SK-N-SH (cell line): ENCODE data around the gene CABLES2. TPM values are rescaled to one million over a fixed set of nuclear protein-coding genes. Genes with fewer than 3 reads are reported as not detected.

Experiments
- CTCF ChIA-PET: fragments of 300-600, 350-600 bp; formaldehyde crosslinking; extraction: SDS; loops from one replicate; lab custom pipeline; 2021; lab: Yijun Ruan, JAX
- POLR2A ChIA-PET: fragments of 350-600 bp; sonication (Branson Sonifier 250); formaldehyde crosslinking; extraction: SDS; loops from one replicate; lab custom pipeline; 2020; ENCODE audit warnings: antibody characterized with exemption, inconsistent platforms; lab: Yijun Ruan, JAX
- DNase-seq: peaks from one replicate; pipeline ENCODE4 v3.0.0; 2012
- H2AFZ ChIP-seq: fragments of 200-600 bp; sonication (generic); 2 replicates; pipeline ENCODE4 v1.8.1; 2016; ENCODE audit warnings: antibody characterized with exemption, mild to moderate bottlenecking, low read depth
- H3F3A ChIP-seq: fragments of 200-600 bp; sonication (generic); replicated peaks from 2 replicates; pipeline ENCODE3; 2016; ENCODE audit warnings: antibody characterized with exemption, mild to moderate bottlenecking; ENCODE audit not compliant: insufficient read depth
- H3K27ac ChIP-seq, 2 experiments: fragments of 200-500 bp in 1 of 2; fragments of 200-600 bp in 1 of 2; sonication (Bioruptor generic) in 1 of 2; sonication (generic), shearing (Covaris generic) in 1 of 2; 2 replicates each; pipeline versions ENCODE4 v1.5.1 to v1.6.1; 2014 to 2016; ENCODE audit warnings: low read depth in 2 of 2, inconsistent platforms in 1 of 2, low read length in 1 of 2, mild to moderate bottlenecking in 1 of 2, mixed read lengths in 1 of 2
- H3K27me3 ChIP-seq: fragments of 200-600 bp; sonication (generic), shearing (Covaris generic); 2 replicates; pipeline ENCODE4 v1.6.1; 2016; ENCODE audit warnings: mixed run types; ENCODE audit not compliant: insufficient read depth
- H3K36me3 ChIP-seq, 2 experiments: fragments of 200-500 bp in 1 of 2; fragments of 200-600 bp in 1 of 2; sonication (Bioruptor generic) in 1 of 2; sonication (generic) in 1 of 2; replicated peaks in 1 of 2; 2 replicates each; pipeline versions ENCODE3 to v1.5.1; 2014 to 2016; ENCODE audit warnings: low read length in 1 of 2, mild to moderate bottlenecking in 1 of 2; ENCODE audit not compliant: insufficient read depth in 2 of 2, control insufficient read depth in 1 of 2
- H3K4me1 ChIP-seq, 2 experiments: fragments of 200-500 bp in 1 of 2; fragments of 200-600 bp in 1 of 2; sonication (Bioruptor generic) in 1 of 2; sonication (generic), shearing (Covaris generic) in 1 of 2; 2 replicates each; pipeline versions ENCODE4 v1.5.1 to v1.6.1; 2014 to 2016; ENCODE audit warnings: low read depth in 1 of 2, low read length in 1 of 2, mixed run types in 1 of 2; ENCODE audit not compliant: insufficient read depth in 2 of 2, control insufficient read depth in 1 of 2
- H3K4me2 ChIP-seq: fragments of 200-600 bp; sonication (generic), shearing (Covaris generic); 2 replicates; pipeline ENCODE4 v1.6.1; 2017; ENCODE audit warnings: mixed run types
- H3K4me3 ChIP-seq, 2 experiments: fragments of 200-500 bp in 1 of 2; fragments of 200-600 bp in 1 of 2; sonication (Bioruptor generic) in 1 of 2; sonication (generic), shearing (Covaris generic) in 1 of 2; 2 replicates each; pipeline versions ENCODE4 v1.5.1 to v1.8.1; 2014 to 2016; ENCODE audit warnings: low read depth in 2 of 2, inconsistent platforms in 1 of 2, low read length in 1 of 2, mild to moderate bottlenecking in 1 of 2, mixed read lengths in 1 of 2, moderate library complexity in 1 of 2
- H3K79me2 ChIP-seq: fragments of 200-600 bp; sonication (generic); 2 replicates; pipeline ENCODE4 v1.8.1; 2017; ENCODE audit warnings: mild to moderate bottlenecking; ENCODE audit not compliant: insufficient read depth
- H3K9ac ChIP-seq: fragments of 200-600 bp; sonication (generic); 2 replicates; pipeline ENCODE4 v1.6.1; 2017; ENCODE audit warnings: mixed run types
- H3K9me2 ChIP-seq: fragments of 200-600 bp; sonication (generic); 2 replicates; pipeline ENCODE4 v1.6.1; 2017; ENCODE audit warnings: mixed run types
- H3K9me3 ChIP-seq: fragments of 200-600 bp; sonication (generic); 2 replicates; pipeline ENCODE4 v1.6.1; 2017; ENCODE audit warnings: mixed run types, mild to moderate bottlenecking, moderate library complexity
- H4K20me1 ChIP-seq: fragments of 200-600 bp; sonication (generic); 2 replicates; pipeline ENCODE4 v1.6.1; 2017; ENCODE audit warnings: mild to moderate bottlenecking, mixed run types; ENCODE audit not compliant: insufficient read depth
- EP300 ChIP-seq, 2 experiments: IDR thresholded peaks; 2 replicates each; pipeline versions ENCODE4 v1.4.0 to v1.6.1; 2012; ENCODE audit warnings: borderline replicate concordance in 1 of 2, low read depth in 1 of 2, low read length in 1 of 2
- JUND ChIP-seq: IDR thresholded peaks from 2 replicates; pipeline ENCODE4 v1.4.0; 2012
- MXI1 ChIP-seq: IDR thresholded peaks from 2 replicates; pipeline ENCODE4 v1.6.1; 2012; ENCODE audit warnings: mild to moderate bottlenecking, low read depth, low read length, improper control_type of control experiment
- RCOR1 ChIP-seq: fragments of 150-350 bp; IDR thresholded peaks from 2 replicates; pipeline ENCODE4 v1.6.1; 2017; ENCODE audit warnings: antibody characterized with exemption, low read length
- TAF1 ChIP-seq: IDR thresholded peaks from 2 replicates; pipeline ENCODE4 v1.6.1; 2012; ENCODE audit warnings: low read depth, mild to moderate bottlenecking, low read length, moderate library complexity, borderline replicate concordance
- TEAD4 ChIP-seq: IDR thresholded peaks from 2 replicates; pipeline ENCODE4 v1.4.0; 2012; ENCODE audit warnings: mild to moderate bottlenecking, borderline replicate concordance; ENCODE audit not compliant: insufficient read depth
- WGBS: methylation state at CpG from one replicate; pipeline ENCODE4 v1.1.6; 2017; ENCODE audit warnings: low lambda C conversion rate; 5-methylcytosine and 5-hydroxymethylcytosine counted together
- polyA plus RNA-seq, 3 experiments: library from polyadenylated mRNA; depleted of rRNA; stranded (reverse); fragments of >200 nt; gene quantifications; 2 replicates each; pipeline ENCODE4 v1.2.3, GENCODE V29; 2012
- TF ChIP-seq, protein P1 (sequence below): IDR thresholded peaks from 2 replicates; pipeline ENCODE4 v1.6.1; 2012; ENCODE audit warnings: mild to moderate bottlenecking, low read depth, low read length, moderate library complexity
- TF ChIP-seq, protein P2 (sequence below): IDR thresholded peaks from 2 replicates; pipeline ENCODE4; 2012
- TF ChIP-seq, protein P3 (sequence below): fragments of 150-350 bp; IDR thresholded peaks from 2 replicates; pipeline ENCODE4 v1.6.1; 2016; ENCODE audit warnings: mild to moderate bottlenecking, low read depth, low read length
- TF ChIP-seq, protein P4 (sequence below): fragments of 200-600 bp; sonication (generic); IDR thresholded peaks from 2 replicates; pipeline ENCODE4 v1.6.1; 2017; ENCODE audit warnings: antibody characterized with exemption, mild to moderate bottlenecking, moderate library complexity

Gene CABLES2
- polyA plus RNA-seq, 1 of the 3 experiments (the other 2 are of a cell fraction), result 4.8 TPM

DNA sequence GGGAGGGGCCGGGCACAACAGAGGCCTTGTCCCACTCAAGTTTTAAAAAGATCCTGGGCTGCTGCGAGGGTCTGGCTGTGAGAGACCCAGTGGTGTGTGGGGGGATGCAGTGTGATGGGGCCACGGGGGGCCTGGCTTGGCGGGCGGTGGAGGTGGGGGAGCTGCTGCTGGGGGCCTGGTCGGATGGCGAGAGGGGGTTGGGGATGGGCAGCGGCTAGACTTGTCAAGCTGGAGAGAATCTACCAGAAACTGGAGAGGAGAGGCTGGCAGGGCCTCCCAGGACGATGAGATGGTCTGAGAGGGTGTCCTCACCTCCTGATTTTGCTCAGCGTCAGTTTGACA, 15.0 kb downstream of the CABLES2 start:
- Histone ChIP-seq H3K79me2 (peaks cover 25% of the 10 kb centered on the region), H3K9me2 (no peaks in the 10 kb centered on the region), H4K20me1 (peaks cover 22% of the 10 kb centered on the region), H3K4me3 (no peak overlapping the region), H3K9me3 (no peaks in the 10 kb centered on the region), H3K27ac (no peak overlapping the region), H3K27me3 (no peaks in the 10 kb centered on the region), H3F3A (peaks cover 17% of the 10 kb centered on the region), H2AFZ (no peak overlapping the region), H3K4me2 (no peak overlapping the region), H3K36me3 (peaks cover 15 to 38% of the 10 kb centered on the region in 2 experiments), H3K4me1 (peaks cover 0 to 19% of the 10 kb centered on the region in 2 experiments; a peak in 2 of 4 replicates), H3K9ac (no peak overlapping the region)
- no peak for DNase-seq
- ChIA-PET CTCF (interaction anchor here (1.2 to 1.9 kb wide), 3 partner anchors 9 to 89 kb away, joined by 3 to 7 read pairs (median 6); partner anchors contain the start of gene ADRM1), POLR2A (interaction anchor here (2.0 kb wide), 1 partner anchor 18 kb away, joined by 5 read pairs; no protein-coding TSS in a partner anchor)
- WGBS, result 95% methylated on average over 9 of the region's 10 CpGs
- TF ChIP-seq, protein P1, sequence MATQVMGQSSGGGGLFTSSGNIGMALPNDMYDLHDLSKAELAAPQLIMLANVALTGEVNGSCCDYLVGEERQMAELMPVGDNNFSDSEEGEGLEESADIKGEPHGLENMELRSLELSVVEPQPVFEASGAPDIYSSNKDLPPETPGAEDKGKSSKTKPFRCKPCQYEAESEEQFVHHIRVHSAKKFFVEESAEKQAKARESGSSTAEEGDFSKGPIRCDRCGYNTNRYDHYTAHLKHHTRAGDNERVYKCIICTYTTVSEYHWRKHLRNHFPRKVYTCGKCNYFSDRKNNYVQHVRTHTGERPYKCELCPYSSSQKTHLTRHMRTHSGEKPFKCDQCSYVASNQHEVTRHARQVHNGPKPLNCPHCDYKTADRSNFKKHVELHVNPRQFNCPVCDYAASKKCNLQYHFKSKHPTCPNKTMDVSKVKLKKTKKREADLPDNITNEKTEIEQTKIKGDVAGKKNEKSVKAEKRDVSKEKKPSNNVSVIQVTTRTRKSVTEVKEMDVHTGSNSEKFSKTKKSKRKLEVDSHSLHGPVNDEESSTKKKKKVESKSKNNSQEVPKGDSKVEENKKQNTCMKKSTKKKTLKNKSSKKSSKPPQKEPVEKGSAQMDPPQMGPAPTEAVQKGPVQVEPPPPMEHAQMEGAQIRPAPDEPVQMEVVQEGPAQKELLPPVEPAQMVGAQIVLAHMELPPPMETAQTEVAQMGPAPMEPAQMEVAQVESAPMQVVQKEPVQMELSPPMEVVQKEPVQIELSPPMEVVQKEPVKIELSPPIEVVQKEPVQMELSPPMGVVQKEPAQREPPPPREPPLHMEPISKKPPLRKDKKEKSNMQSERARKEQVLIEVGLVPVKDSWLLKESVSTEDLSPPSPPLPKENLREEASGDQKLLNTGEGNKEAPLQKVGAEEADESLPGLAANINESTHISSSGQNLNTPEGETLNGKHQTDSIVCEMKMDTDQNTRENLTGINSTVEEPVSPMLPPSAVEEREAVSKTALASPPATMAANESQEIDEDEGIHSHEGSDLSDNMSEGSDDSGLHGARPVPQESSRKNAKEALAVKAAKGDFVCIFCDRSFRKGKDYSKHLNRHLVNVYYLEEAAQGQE, result no peak
- TF ChIP-seq EP300 (IDR thresholded peaks at IDR 0.05; ENCODE audit: borderline replicate concordance in 1 of 2, low read depth in 1 of 2, low read length in 1 of 2), result no peak
- no peak for TF ChIP-seq RCOR1
- no peak for TF ChIP-seq TEAD4
- TF ChIP-seq MXI1, result no peak
- no peak for TF ChIP-seq TAF1
- TF ChIP-seq, protein P2, sequence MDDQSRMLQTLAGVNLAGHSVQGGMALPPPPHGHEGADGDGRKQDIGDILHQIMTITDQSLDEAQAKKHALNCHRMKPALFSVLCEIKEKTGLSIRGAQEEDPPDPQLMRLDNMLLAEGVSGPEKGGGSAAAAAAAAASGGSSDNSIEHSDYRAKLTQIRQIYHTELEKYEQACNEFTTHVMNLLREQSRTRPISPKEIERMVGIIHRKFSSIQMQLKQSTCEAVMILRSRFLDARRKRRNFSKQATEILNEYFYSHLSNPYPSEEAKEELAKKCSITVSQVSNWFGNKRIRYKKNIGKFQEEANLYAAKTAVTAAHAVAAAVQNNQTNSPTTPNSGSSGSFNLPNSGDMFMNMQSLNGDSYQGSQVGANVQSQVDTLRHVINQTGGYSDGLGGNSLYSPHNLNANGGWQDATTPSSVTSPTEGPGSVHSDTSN, result no peak
- TF ChIP-seq JUND, result no peak
- TF ChIP-seq, protein P3, sequence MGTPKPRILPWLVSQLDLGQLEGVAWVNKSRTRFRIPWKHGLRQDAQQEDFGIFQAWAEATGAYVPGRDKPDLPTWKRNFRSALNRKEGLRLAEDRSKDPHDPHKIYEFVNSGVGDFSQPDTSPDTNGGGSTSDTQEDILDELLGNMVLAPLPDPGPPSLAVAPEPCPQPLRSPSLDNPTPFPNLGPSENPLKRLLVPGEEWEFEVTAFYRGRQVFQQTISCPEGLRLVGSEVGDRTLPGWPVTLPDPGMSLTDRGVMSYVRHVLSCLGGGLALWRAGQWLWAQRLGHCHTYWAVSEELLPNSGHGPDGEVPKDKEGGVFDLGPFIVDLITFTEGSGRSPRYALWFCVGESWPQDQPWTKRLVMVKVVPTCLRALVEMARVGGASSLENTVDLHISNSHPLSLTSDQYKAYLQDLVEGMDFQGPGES, result no peak
- TF ChIP-seq, protein P4, sequence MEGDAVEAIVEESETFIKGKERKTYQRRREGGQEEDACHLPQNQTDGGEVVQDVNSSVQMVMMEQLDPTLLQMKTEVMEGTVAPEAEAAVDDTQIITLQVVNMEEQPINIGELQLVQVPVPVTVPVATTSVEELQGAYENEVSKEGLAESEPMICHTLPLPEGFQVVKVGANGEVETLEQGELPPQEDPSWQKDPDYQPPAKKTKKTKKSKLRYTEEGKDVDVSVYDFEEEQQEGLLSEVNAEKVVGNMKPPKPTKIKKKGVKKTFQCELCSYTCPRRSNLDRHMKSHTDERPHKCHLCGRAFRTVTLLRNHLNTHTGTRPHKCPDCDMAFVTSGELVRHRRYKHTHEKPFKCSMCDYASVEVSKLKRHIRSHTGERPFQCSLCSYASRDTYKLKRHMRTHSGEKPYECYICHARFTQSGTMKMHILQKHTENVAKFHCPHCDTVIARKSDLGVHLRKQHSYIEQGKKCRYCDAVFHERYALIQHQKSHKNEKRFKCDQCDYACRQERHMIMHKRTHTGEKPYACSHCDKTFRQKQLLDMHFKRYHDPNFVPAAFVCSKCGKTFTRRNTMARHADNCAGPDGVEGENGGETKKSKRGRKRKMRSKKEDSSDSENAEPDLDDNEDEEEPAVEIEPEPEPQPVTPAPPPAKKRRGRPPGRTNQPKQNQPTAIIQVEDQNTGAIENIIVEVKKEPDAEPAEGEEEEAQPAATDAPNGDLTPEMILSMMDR, result no peak
